IMR-90 (cell line): Measurements from ENCODE around the gene KPNA1.

Source experiments
- CHD1 ChIP-seq: IDR thresholded peaks from 2 replicates; pipeline ENCODE4 v1.6.1; 2012; ENCODE audit warnings: low read depth, low read length, improper control_type of control experiment
- ELK1 ChIP-seq: fragments of 150-350 bp; IDR thresholded peaks from 2 replicates; pipeline ENCODE4 v1.6.1; 2016; ENCODE audit warnings: low read depth, mild to moderate bottlenecking, low read length, moderate library complexity, borderline replicate concordance
- FOS ChIP-seq: fragments of 150-350 bp; IDR thresholded peaks from 2 replicates; pipeline ENCODE4 v1.6.1; 2016; ENCODE audit warnings: low read depth, low read length
- MAFK ChIP-seq: IDR thresholded peaks from 2 replicates; pipeline ENCODE4 v1.6.1; 2012; ENCODE audit warnings: low read depth, low read length, improper control_type of control experiment
- MXI1 ChIP-seq: IDR thresholded peaks from 2 replicates; pipeline ENCODE4 v1.6.1; 2012; ENCODE audit warnings: low read depth, mild to moderate bottlenecking, low read length, moderate library complexity, borderline replicate concordance
- NFE2L2 ChIP-seq: fragments of 150-350 bp; IDR thresholded peaks from 2 replicates; pipeline ENCODE4 v1.6.1; 2016; ENCODE audit warnings: low read depth, mild to moderate bottlenecking, low read length
- POLR2A ChIP-seq: IDR thresholded peaks from 2 replicates; pipeline ENCODE4 v1.6.1; 2012; ENCODE audit warnings: mild to moderate bottlenecking, low read depth, low read length
- RAD21 ChIP-seq: IDR thresholded peaks from 2 replicates; pipeline ENCODE4 v1.6.1; 2012; ENCODE audit warnings: low read length, improper control_type of control experiment
- RFX5 ChIP-seq: IDR thresholded peaks from 2 replicates; pipeline ENCODE4 v1.8.0; 2012; ENCODE audit warnings: low read depth, mild to moderate bottlenecking, low read length, moderate library complexity
- SMC3 ChIP-seq: fragments of 150-350 bp; IDR thresholded peaks from 2 replicates; pipeline ENCODE4 v1.6.1; 2016; ENCODE audit warnings: low read depth, mild to moderate bottlenecking, antibody characterized with exemption, low read length, moderate library complexity
- USF2 ChIP-seq: fragments of 150-350 bp; IDR thresholded peaks from 2 replicates; pipeline ENCODE4 v1.6.1; 2017; ENCODE audit warnings: mild to moderate bottlenecking, antibody characterized with exemption, low read length, low read depth
- TF ChIP-seq, protein P1 (sequence below): conservative IDR thresholded peaks from 2 replicates; pipeline ENCODE4 v1.5.1; 2012; ENCODE audit warnings: mild to moderate bottlenecking, low read depth, low read length, improper control_type of control experiment

- TF ChIP-seq POLR2A (no peak), RAD21 (no peak), RFX5 (no peak), ELK1 (no peak), USF2 (no peak), SMC3 (no peak), MAFK (no peak), CHD1 (no peak), NFE2L2 (no peak), MXI1 (no peak), FOS (no peak)
- TF ChIP-seq, protein P1, sequence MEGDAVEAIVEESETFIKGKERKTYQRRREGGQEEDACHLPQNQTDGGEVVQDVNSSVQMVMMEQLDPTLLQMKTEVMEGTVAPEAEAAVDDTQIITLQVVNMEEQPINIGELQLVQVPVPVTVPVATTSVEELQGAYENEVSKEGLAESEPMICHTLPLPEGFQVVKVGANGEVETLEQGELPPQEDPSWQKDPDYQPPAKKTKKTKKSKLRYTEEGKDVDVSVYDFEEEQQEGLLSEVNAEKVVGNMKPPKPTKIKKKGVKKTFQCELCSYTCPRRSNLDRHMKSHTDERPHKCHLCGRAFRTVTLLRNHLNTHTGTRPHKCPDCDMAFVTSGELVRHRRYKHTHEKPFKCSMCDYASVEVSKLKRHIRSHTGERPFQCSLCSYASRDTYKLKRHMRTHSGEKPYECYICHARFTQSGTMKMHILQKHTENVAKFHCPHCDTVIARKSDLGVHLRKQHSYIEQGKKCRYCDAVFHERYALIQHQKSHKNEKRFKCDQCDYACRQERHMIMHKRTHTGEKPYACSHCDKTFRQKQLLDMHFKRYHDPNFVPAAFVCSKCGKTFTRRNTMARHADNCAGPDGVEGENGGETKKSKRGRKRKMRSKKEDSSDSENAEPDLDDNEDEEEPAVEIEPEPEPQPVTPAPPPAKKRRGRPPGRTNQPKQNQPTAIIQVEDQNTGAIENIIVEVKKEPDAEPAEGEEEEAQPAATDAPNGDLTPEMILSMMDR: no peak
Observed at GRCh38 chr3:122548076-122548475, 33.3 kb upstream of the KPNA1 start.
